ENCODE measurements around the gene PBXIP1.

Gene PBXIP1

GRCh38 chr1:154970631-154971340 lies 14.9 kb upstream of the PBXIP1 start, which contains the start of gene SHC1:
TSS of gene SHC1 (minus strand) at chr1:154970747. CDS start at chr1:154970526, 221 bp downstream.
- Mint-ChIP-seq H3K4me1 (ENCODE audit: low read depth) (peaks cover 31% of the 10 kb centered on the region), H3K4me3 (peak within 1 kb of the TSS; percentile 33), H3K27ac (peak within 1 kb of the TSS; percentile 90), H3K27me3 (no peaks in the 10 kb centered on the region), H3K9me3 (no peaks in the 10 kb centered on the region), H3K36me3 (ENCODE audit: low read depth) (peaks cover 19% of the 10 kb centered on the region)

- Mint-ChIP-seq H3K27me3 (no peaks in the 10 kb centered on the region), H3K9me3 (no peaks in the 10 kb centered on the region), H3K4me1 (ENCODE audit: low read depth) (peaks cover 31% of the 10 kb centered on the region), H3K4me3 (no peak overlapping the region), H3K36me3 (ENCODE audit: low read depth) (peaks cover 27% of the 10 kb centered on the region), H3K27ac (peak overlapping the region; percentile 32)
Measured at GRCh38 chr1:154969860-154970452, 14.1 kb upstream of the PBXIP1 start.

- Mint-ChIP-seq H3K36me3 (ENCODE audit: low read depth) (peaks cover 32% of the 10 kb centered on the region), H3K9me3 (no peaks in the 10 kb centered on the region), H3K27me3 (no peaks in the 10 kb centered on the region), H3K4me1 (ENCODE audit: low read depth) (peaks cover 31% of the 10 kb centered on the region), H3K4me3 (no peak overlapping the region), H3K27ac (peak overlapping the region; percentile 54)
Measured at GRCh38 chr1:154969246-154969645, 13.3 kb upstream of the PBXIP1 start.

- Mint-ChIP-seq H3K4me3 (no peak overlapping the region), H3K36me3 (ENCODE audit: low read depth) (peaks cover 35% of the 10 kb centered on the region), H3K9me3 (no peaks in the 10 kb centered on the region)
Measured at GRCh38 chr1:154968731-154969130, 12.8 kb upstream of the PBXIP1 start.

GRCh38 chr1:154967331-154967950 lies 11.5 kb upstream of the PBXIP1 start:
- Mint-ChIP-seq H3K27me3 (no peaks in the 10 kb centered on the region), H3K4me1 (ENCODE audit: low read depth) (peaks cover 40% of the 10 kb centered on the region), H3K27ac (no peak overlapping the region), H3K4me3 (no peak overlapping the region), H3K36me3 (ENCODE audit: low read depth) (peaks cover 45% of the 10 kb centered on the region), H3K9me3 (no peaks in the 10 kb centered on the region)

More at GRCh38 chr1:154968731-154969130, 12.8 kb upstream of the PBXIP1 start:
- Mint-ChIP-seq H3K27ac (peak overlapping the region; percentile 54), H3K27me3 (no peaks in the 10 kb centered on the region), H3K4me1 (ENCODE audit: low read depth) (peaks cover 34% of the 10 kb centered on the region)

- no peaks in the 10 kb centered on the region for H3K9me3 Mint-ChIP-seq
- no peak overlapping the region for H3K27ac Mint-ChIP-seq
- peaks cover 31% of the 10 kb centered on the region for H3K4me1 Mint-ChIP-seq (ENCODE audit: low read depth)
- H3K27me3 Mint-ChIP-seq = no peaks in the 10 kb centered on the region
- no peak overlapping the region for H3K4me3 Mint-ChIP-seq
- H3K36me3 Mint-ChIP-seq (ENCODE audit: low read depth) = peaks cover 40% of the 10 kb centered on the region
Measured at GRCh38 chr1:154966111-154966510, 10.2 kb upstream of the PBXIP1 start.

- Mint-ChIP-seq H3K9me3 (no peaks in the 10 kb centered on the region), H3K4me3 (no peak overlapping the region), H3K4me1 (ENCODE audit: low read depth) (peaks cover 32% of the 10 kb centered on the region), H3K27ac (peak overlapping the region; percentile 60), H3K27me3 (no peaks in the 10 kb centered on the region), H3K36me3 (ENCODE audit: low read depth) (peaks cover 38% of the 10 kb centered on the region)
Measured at GRCh38 chr1:154964359-154964758, 8.5 kb upstream of the PBXIP1 start.

- H3K27ac Mint-ChIP-seq = peak overlapping the region; percentile 60
- H3K4me3 Mint-ChIP-seq = no peak overlapping the region
- H3K9me3 Mint-ChIP-seq = no peaks in the 10 kb centered on the region
- H3K27me3 Mint-ChIP-seq = no peaks in the 10 kb centered on the region
- peaks cover 37% of the 10 kb centered on the region for H3K36me3 Mint-ChIP-seq (ENCODE audit: low read depth)
- H3K4me1 Mint-ChIP-seq (ENCODE audit: low read depth) = peaks cover 30% of the 10 kb centered on the region
Measured at GRCh38 chr1:154963643-154964042, 7.7 kb upstream of the PBXIP1 start.

- Mint-ChIP-seq H3K36me3 (ENCODE audit: low read depth) (peaks cover 35% of the 10 kb centered on the region), H3K27ac (peak overlapping the region; percentile 93), H3K4me3 (peak overlapping the region; percentile 91), H3K4me1 (ENCODE audit: low read depth) (peaks cover 36% of the 10 kb centered on the region), H3K9me3 (no peaks in the 10 kb centered on the region), H3K27me3 (no peaks in the 10 kb centered on the region)
Measured at GRCh38 chr1:154962795-154963330, 7.0 kb upstream of the PBXIP1 start.

GRCh38 chr1:154962156-154962749 lies 6.4 kb upstream of the PBXIP1 start:
- H3K4me3 Mint-ChIP-seq = peak overlapping the region; percentile 91
- peak overlapping the region; percentile 93 for H3K27ac Mint-ChIP-seq
- peaks cover 41% of the 10 kb centered on the region for H3K4me1 Mint-ChIP-seq (ENCODE audit: low read depth)
- H3K9me3 Mint-ChIP-seq = no peaks in the 10 kb centered on the region
- peaks cover 35% of the 10 kb centered on the region for H3K36me3 Mint-ChIP-seq (ENCODE audit: low read depth)
- no peaks in the 10 kb centered on the region for H3K27me3 Mint-ChIP-seq

- Mint-ChIP-seq H3K4me1 (ENCODE audit: low read depth) (peaks cover 47% of the 10 kb centered on the region), H3K9me3 (no peaks in the 10 kb centered on the region), H3K36me3 (ENCODE audit: low read depth) (peaks cover 35% of the 10 kb centered on the region), H3K27ac (peak within 1 kb of the TSS; percentile 93), H3K4me3 (peak within 1 kb of the TSS; percentile 92), H3K27me3 (no peaks in the 10 kb centered on the region)
Measured at GRCh38 chr1:154961207-154962155, 5.6 kb upstream of the PBXIP1 start, which contains the start of gene PYGO2. TSS of gene PYGO2 (minus strand) at chr1:154961782. CDS start at chr1:154961576, 206 bp downstream.

GRCh38 chr1:154960446-154961136 lies 4.7 kb upstream of the PBXIP1 start:
- H3K27ac Mint-ChIP-seq = peak overlapping the region; percentile 89
- H3K4me3 Mint-ChIP-seq = peak overlapping the region; percentile 92
- H3K36me3 Mint-ChIP-seq (ENCODE audit: low read depth) = peaks cover 33% of the 10 kb centered on the region
- peaks cover 56% of the 10 kb centered on the region for H3K4me1 Mint-ChIP-seq (ENCODE audit: low read depth)
- no peaks in the 10 kb centered on the region for H3K27me3 Mint-ChIP-seq
- no peaks in the 10 kb centered on the region for H3K9me3 Mint-ChIP-seq

- H3K9me3 Mint-ChIP-seq = no peaks in the 10 kb centered on the region
- peaks cover 68% of the 10 kb centered on the region for H3K4me1 Mint-ChIP-seq (ENCODE audit: low read depth)
- peaks cover 22% of the 10 kb centered on the region for H3K36me3 Mint-ChIP-seq (ENCODE audit: low read depth)
- H3K4me3 Mint-ChIP-seq = peak overlapping the region; percentile 53
- H3K27me3 Mint-ChIP-seq = no peaks in the 10 kb centered on the region
- H3K27ac Mint-ChIP-seq = no peak overlapping the region
Measured at GRCh38 chr1:154959426-154959780, 3.5 kb upstream of the PBXIP1 start.
